Upper lobe of left lung (tissue), 6 donors: Measurements from ENCODE around the gene MVK. TPM values are rescaled to one million over a fixed set of nuclear protein-coding genes. Genes with fewer than 3 reads are reported as not detected.

ENCODE experiments used
- ATAC-seq, 2 donors: fragments of 200-7000 bp; cut with Tn5 transposase; one replicate each; pipeline ENCODE4 v1.9.1; 2022; ENCODE audit warnings: mild to moderate bottlenecking in 2 of 2, moderate library complexity in 2 of 2; ENCODE audit not compliant: low FRiP score in 2 of 2
- DNase-seq, 2 donors: peaks; one replicate each; pipeline ENCODE4 v3.0.0-alpha.2; 2019 to 2020
- H3K27ac ChIP-seq, 4 donors: fragments of 200-600 bp; sonication (generic); one replicate each; pipeline ENCODE4 v1.5.1; 2016 to 2019
- H3K27me3 ChIP-seq, 4 donors: fragments of 200-600 bp; sonication (generic); one replicate each; pipeline ENCODE4 v1.5.1; 2017 to 2019
- H3K36me3 ChIP-seq, 4 donors: fragments of 200-600 bp; sonication (generic); one replicate each; pipeline ENCODE4 v1.5.1; 2016 to 2019
- H3K4me1 ChIP-seq, 4 donors: fragments of 200-600 bp; sonication (generic); one replicate each; pipeline ENCODE4 v1.5.1; 2018 to 2019
- H3K4me3 ChIP-seq, 4 donors: fragments of 200-600 bp; sonication (generic); one replicate each; pipeline ENCODE4 v1.5.1; 2017 to 2019; ENCODE audit warnings: mild to moderate bottlenecking in 2 of 4, moderate library complexity in 1 of 4
- H3K9me3 ChIP-seq, 4 donors: fragments of 200-600 bp; sonication (generic); one replicate each; pipeline ENCODE4 v1.5.1; 2018 to 2019
- CTCF ChIP-seq, 6 experiments: fragments of 450-650 bp in 4 of 6; fragments of 200-600 bp in 2 of 6; sonication (generic) in 2 of 6; IDR thresholded peaks; one replicate each; pipeline ENCODE4 v1.5.1; 2016 to 2019; ENCODE audit warnings: antibody characterized with exemption in 6 of 6
- EP300 ChIP-seq, 4 donors: sonication (generic); formaldehyde crosslinking; IDR thresholded peaks; one replicate each; pipeline ENCODE4 v1.5.1; 2017; ENCODE audit warnings: antibody characterized with exemption in 4 of 4, control low read depth in 2 of 4
- POLR2A ChIP-seq, 4 donors: fragments of 450-650 bp; IDR thresholded peaks; one replicate each; pipeline ENCODE4 v1.5.1; 2016 to 2017; ENCODE audit warnings: antibody characterized with exemption in 4 of 4, mild to moderate bottlenecking in 2 of 4
- POLR2AphosphoS5 ChIP-seq, 2 donors: sonication (generic); formaldehyde crosslinking; IDR thresholded peaks; one replicate each; pipeline ENCODE4 v1.5.1; 2017; ENCODE audit warnings: antibody characterized with exemption in 2 of 2
- WGBS, 2 donors: methylation state at CpG; one replicate each; pipeline ENCODE4 v1.1.5; 2017 to 2018; 5-methylcytosine and 5-hydroxymethylcytosine counted together
- total RNA-seq, 6 donors: library from RNA; depleted of rRNA in 4 of 6; stranded (reverse); fragments of >200 nt in 4 of 6; gene quantifications; one replicate each; pipeline versions ENCODE4 v1.1.0 to v1.2.1, GENCODE V29; 2016 to 2021
- donor health status: DM: no; HTN: no; CAD: no; lungs with moderate emphysema.
- donor health status: DM: no; HTN: yes; CAD: no; lungs with severe emphysema.

MVK gene
- total RNA-seq, 6 donors from 2014 or later = 22.2 to 56.2 (median 41.5) TPM

DNA sequence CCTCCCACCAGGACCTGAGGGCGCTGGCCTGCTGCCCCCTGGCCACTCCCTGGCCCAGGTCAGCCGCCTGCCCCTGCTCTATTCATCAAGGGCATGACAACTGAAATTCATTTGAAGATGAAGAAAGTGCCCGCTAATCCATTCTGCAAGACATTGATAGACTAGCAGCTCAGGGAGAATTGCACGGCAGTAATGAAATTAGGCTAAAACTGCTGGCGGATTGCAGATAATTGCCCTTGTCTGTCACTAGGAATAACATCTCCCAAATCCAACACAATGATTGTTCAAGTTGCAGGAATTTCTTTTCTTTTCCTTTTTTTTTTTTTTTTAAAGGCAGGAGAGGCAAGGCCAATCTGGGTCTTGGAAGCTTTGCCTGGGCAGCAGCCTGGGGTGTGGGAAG is 44.5 kb downstream of the MVK start:
- H3K4me1 ChIP-seq = no peaks in the 10 kb centered on the region
- 79 to 88% methylated on average over 5 of the region's 5 CpGs for WGBS, 2 donors
- TF ChIP-seq CTCF (IDR thresholded peaks at IDR 0.05) (no peak), EP300 (IDR thresholded peaks at IDR 0.05) (no peak), POLR2A (IDR thresholded peaks at IDR 0.05) (no peak), POLR2AphosphoS5 (IDR thresholded peaks at IDR 0.05) (no peak)
- no peaks in the 10 kb centered on the region for H3K9me3 ChIP-seq
- H3K4me3 ChIP-seq = no peak overlapping the region
- DNase-seq (no peak), ATAC-seq (no peak)
- H3K27ac ChIP-seq = no peak overlapping the region
- H3K36me3 ChIP-seq = no peaks in the 10 kb centered on the region
- H3K27me3 ChIP-seq = no peaks in the 10 kb centered on the region

- WGBS, 2 donors = 81 to 88% methylated on average over 8 of the region's 8 CpGs
- no peaks in the 10 kb centered on the region for H3K36me3 ChIP-seq
- no peak for ATAC-seq
- no peaks in the 10 kb centered on the region for H3K27me3 ChIP-seq
- H3K9me3 ChIP-seq = no peaks in the 10 kb centered on the region
- no peaks in the 10 kb centered on the region for H3K4me1 ChIP-seq
- H3K27ac ChIP-seq = no peak overlapping the region
- DNase-seq = no peak
- no peak overlapping the region for H3K4me3 ChIP-seq
- TF ChIP-seq CTCF (IDR thresholded peaks at IDR 0.05) (no peak), POLR2AphosphoS5 (IDR thresholded peaks at IDR 0.05) (no peak), POLR2A (IDR thresholded peaks at IDR 0.05) (no peak), EP300 (IDR thresholded peaks at IDR 0.05) (no peak)
Measured at GRCh38 chr12:109619002-109619604, 45.5 kb downstream of the MVK start.

- TF ChIP-seq EP300 (IDR thresholded peaks at IDR 0.05) (no peak), CTCF (IDR thresholded peaks at IDR 0.05) (no peak), POLR2A (IDR thresholded peaks at IDR 0.05) (no peak), POLR2AphosphoS5 (IDR thresholded peaks at IDR 0.05) (no peak)
- no peak overlapping the region for H3K27ac ChIP-seq
- H3K36me3 ChIP-seq = no peaks in the 10 kb centered on the region
- H3K4me3 ChIP-seq = no peak overlapping the region
- H3K27me3 ChIP-seq = no peaks in the 10 kb centered on the region
- DNase-seq (no peak), ATAC-seq (no peak)
- 62 to 65% methylated on average over 1 of the region's 1 CpG for WGBS, 2 donors
- no peaks in the 10 kb centered on the region for H3K9me3 ChIP-seq
- no peaks in the 10 kb centered on the region for H3K4me1 ChIP-seq
Measured at GRCh38 chr12:109621211-109621694, 47.7 kb downstream of the MVK start.

DNA sequence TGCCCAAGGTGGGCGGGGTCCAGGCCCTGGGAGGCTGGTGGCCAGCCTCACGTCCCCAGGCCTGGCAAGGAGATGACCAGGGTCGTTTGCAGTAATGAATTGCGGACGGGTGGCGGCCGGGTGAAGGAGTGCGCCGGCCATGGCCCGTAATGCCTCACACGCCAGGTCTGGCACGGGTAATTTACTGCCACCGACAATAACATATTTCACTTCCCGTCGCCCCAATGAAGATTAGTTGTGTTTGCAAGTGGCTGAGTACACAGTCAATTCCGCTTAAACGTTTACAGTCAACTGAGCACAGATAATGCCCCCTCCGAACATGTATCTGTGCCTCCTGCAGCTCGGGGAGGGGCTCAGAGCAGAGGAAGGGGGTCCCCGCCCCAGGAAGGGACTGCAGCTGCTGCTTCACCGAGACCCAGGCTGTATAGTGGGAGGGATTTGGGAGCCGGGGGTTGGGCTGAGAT is 48.3 kb downstream of the MVK start:
- H3K27ac ChIP-seq = no peak overlapping the region
- no peaks in the 10 kb centered on the region for H3K9me3 ChIP-seq
- no peaks in the 10 kb centered on the region for H3K36me3 ChIP-seq
- WGBS, 2 donors = 23 to 45% methylated on average over 16 to 22 of the region's 22 CpGs
- ATAC-seq (no peak), DNase-seq (peak in 1 of 2 donors; percentile 61)
- no peak overlapping the region for H3K4me3 ChIP-seq
- H3K27me3 ChIP-seq = no peaks in the 10 kb centered on the region
- H3K4me1 ChIP-seq = no peaks in the 10 kb centered on the region
- no peak for TF ChIP-seq POLR2A (IDR thresholded peaks at IDR 0.05)
- TF ChIP-seq EP300 (IDR thresholded peaks at IDR 0.05) = no peak
- no peak for TF ChIP-seq POLR2AphosphoS5 (IDR thresholded peaks at IDR 0.05)
- TF ChIP-seq CTCF (IDR thresholded peaks at IDR 0.05) = no peak

- Histone ChIP-seq H3K36me3 (no peaks in the 10 kb centered on the region), H3K9me3 (no peaks in the 10 kb centered on the region), H3K27ac (no peak overlapping the region), H3K4me1 (no peaks in the 10 kb centered on the region), H3K27me3 (no peaks in the 10 kb centered on the region), H3K4me3 (no peak overlapping the region)
- ATAC-seq = no peak
- DNase-seq = no peak
- TF ChIP-seq CTCF (IDR thresholded peaks at IDR 0.05) (no peak), EP300 (IDR thresholded peaks at IDR 0.05) (no peak), POLR2A (IDR thresholded peaks at IDR 0.05) (no peak)
- WGBS, 2 donors = 83% methylated on average over 8 of the region's 8 CpGs; no CpG with 5 or more reads in 1 of the 2 donors
Measured at GRCh38 chr12:109624467-109624866, 50.9 kb downstream of the MVK start.
